PC-9 (cell line): ENCODE results near the gene CD81. TPM values are rescaled to one million over a fixed set of nuclear protein-coding genes. Genes with fewer than 3 reads are reported as not detected.

Experiments
- BruUV-seq: library from RNA; stranded (reverse); fragments of 400-500 nt; replicated peaks from 2 replicates; lab custom pipeline; 2021; lab: Mats Ljungman, UMichigan
- CTCF ChIA-PET: fragments of 300-600 bp; sonication (Branson Sonifier 250); formaldehyde crosslinking; loops from one replicate; lab custom pipeline; 2022; ENCODE audit warnings: antibody characterized with exemption; lab: Charles Lee
- POLR2A ChIA-PET: fragments of 300-600 bp; sonication (Branson Sonifier 250); formaldehyde crosslinking; loops from one replicate; lab custom pipeline; 2022; ENCODE audit warnings: antibody characterized with exemption; ENCODE audit not compliant: unreplicated experiment; lab: Charles Lee
- DNase-seq, 2 experiments: peaks; one replicate each; pipeline versions ENCODE4 v3.0.0 to v3.0.0-alpha.2; 2015 to 2022; ENCODE audit warnings: mixed read lengths in 1 of 2
- H2AFZ ChIP-seq: fragments of 200-600 bp; sonication (generic); 2 replicates; pipeline ENCODE4 v1.8.1; 2017; ENCODE audit warnings: antibody characterized with exemption
- H3F3A ChIP-seq: fragments of 200-600 bp; sonication (generic); 2 replicates; pipeline ENCODE4 v1.8.1; 2017; ENCODE audit warnings: antibody characterized with exemption, mild to moderate bottlenecking, low read depth; ENCODE audit not compliant: insufficient read depth
- H3K27ac ChIP-seq: fragments of 200-600 bp; sonication (generic); 2 replicates; pipeline ENCODE4 v1.6.1; 2016; ENCODE audit warnings: mixed run types
- H3K27me3 ChIP-seq: fragments of 200-600 bp; sonication (generic); 2 replicates; pipeline ENCODE4 v1.6.1; 2016; ENCODE audit warnings: low read depth, mixed run types; ENCODE audit not compliant: insufficient read depth
- H3K36me3 ChIP-seq: fragments of 200-600 bp; sonication (generic); 2 replicates; pipeline ENCODE4 v1.6.1; 2016; ENCODE audit warnings: low read depth, mixed run types
- H3K4me1 ChIP-seq: fragments of 200-600 bp; sonication (generic); replicated peaks from 2 replicates; pipeline ENCODE4 v1.6.1; 2016; ENCODE audit warnings: mixed run types; ENCODE audit not compliant: insufficient read depth
- H3K4me2 ChIP-seq: fragments of 200-600 bp; sonication (generic); 2 replicates; pipeline ENCODE4 v1.6.1; 2017; ENCODE audit warnings: mixed run types
- H3K4me3 ChIP-seq: fragments of 200-600 bp; sonication (generic); 2 replicates; pipeline ENCODE4 v1.6.1; 2016; ENCODE audit warnings: mixed run types
- H3K79me2 ChIP-seq: fragments of 200-600 bp; sonication (generic); 2 replicates; pipeline ENCODE4 v1.6.1; 2017; ENCODE audit warnings: low read depth, mixed run types
- H3K9me2 ChIP-seq: fragments of 200-600 bp; sonication (generic); 2 replicates; pipeline ENCODE4 v1.8.1; 2017; ENCODE audit warnings: mild to moderate bottlenecking; ENCODE audit not compliant: insufficient read depth
- H3K9me3 ChIP-seq: fragments of 200-600 bp; sonication (generic); 2 replicates; pipeline ENCODE4 v1.8.1; 2016; ENCODE audit warnings: low read depth; ENCODE audit not compliant: insufficient read depth
- H4K20me1 ChIP-seq: fragments of 200-600 bp; sonication (generic); 2 replicates; pipeline ENCODE4 v1.8.1; 2017; ENCODE audit not compliant: insufficient read depth
- CTCF ChIP-seq: fragments of 200-600 bp; sonication (generic); conservative IDR thresholded peaks from 2 replicates; pipeline ENCODE4 v1.6.1; 2017; ENCODE audit warnings: mixed run types, antibody characterized with exemption, mild to moderate bottlenecking, moderate library complexity
- EZH2 ChIP-seq: fragments of 200-600 bp; sonication (generic); IDR thresholded peaks from 2 replicates; pipeline ENCODE4 v1.8.0; 2017; ENCODE audit warnings: antibody characterized with exemption, low read depth
- intact Hi-C: fragments of 100-400 bp; cut with micrococcal nuclease; formaldehyde crosslinking; loops from one replicate; pipeline ENCODE4 v1.10.0; 2022; ENCODE audit not compliant: unreplicated experiment
- total RNA-seq: library from RNA; stranded (reverse); gene quantifications from 2 replicates; pipeline ENCODE4 v1.2.3, GENCODE V29; 2021

Gene CD81
- total RNA-seq, 1 experiment from 2014 or later = 180 TPM

DNA sequence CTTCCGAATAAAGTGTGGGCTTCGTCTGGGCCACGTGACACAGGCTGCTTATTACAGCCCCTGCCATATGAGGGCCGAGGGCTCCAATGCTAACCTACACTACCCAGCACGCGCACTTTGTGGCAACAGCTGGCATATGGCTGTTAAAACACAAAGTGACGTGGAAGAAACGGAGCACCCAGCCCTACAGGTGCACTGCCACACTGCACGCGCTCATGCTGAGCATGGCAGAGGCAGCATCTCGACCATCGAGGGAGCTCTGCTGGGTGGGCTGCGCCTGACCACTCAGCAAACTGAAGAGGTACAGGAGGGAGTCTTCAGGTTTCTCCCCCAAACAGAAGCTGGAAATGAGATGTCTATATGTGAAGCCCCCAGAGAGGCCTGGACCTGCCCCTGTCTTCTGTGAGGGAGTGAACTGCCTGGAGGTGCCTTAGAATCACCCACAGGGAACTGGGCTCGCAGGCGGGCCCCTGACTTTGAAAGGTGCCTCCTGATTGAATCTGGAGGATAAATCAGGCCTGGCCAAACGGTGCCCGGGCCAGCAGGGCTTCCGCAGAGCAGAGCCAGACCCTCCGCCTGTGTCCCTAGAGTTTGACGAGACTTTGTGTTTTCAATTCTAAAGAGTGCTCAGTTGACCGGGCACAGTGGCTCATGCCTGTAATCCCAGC, 41.7 kb downstream of the CD81 start:
- Histone ChIP-seq H3K36me3 (no peaks in the 10 kb centered on the region), H3K4me1 (no peaks in the 10 kb centered on the region), H3K27me3 (peaks cover 6% of the 10 kb centered on the region; the same call in 1 of the 2 replicates), H3K9me2 (no peaks in the 10 kb centered on the region), H2AFZ (no peak overlapping the region), H3K4me3 (no peak overlapping the region), H3K79me2 (no peaks in the 10 kb centered on the region), H4K20me1 (no peaks in the 10 kb centered on the region), H3K9me3 (no peaks in the 10 kb centered on the region), H3K27ac (no peak overlapping the region), H3K4me2 (no peak overlapping the region), H3F3A (no peaks in the 10 kb centered on the region)
- TF ChIP-seq CTCF = no peak
- TF ChIP-seq EZH2 = no peak
- no TSS peak for BruUV-seq
- CTCF ChIA-PET = interaction anchor here (1.2 to 2.8 kb wide), 2 partner anchors 113 to 121 kb away, joined by 4 to 29 read pairs; no protein-coding TSS in a partner anchor
- no peak for DNase-seq
- intact Hi-C loops = loop anchor here (1.0 to 5.0 kb wide), 3 partner anchors 114 to 252 kb away; no protein-coding TSS in a partner anchor
- POLR2A ChIA-PET = no interaction called here

DNA sequence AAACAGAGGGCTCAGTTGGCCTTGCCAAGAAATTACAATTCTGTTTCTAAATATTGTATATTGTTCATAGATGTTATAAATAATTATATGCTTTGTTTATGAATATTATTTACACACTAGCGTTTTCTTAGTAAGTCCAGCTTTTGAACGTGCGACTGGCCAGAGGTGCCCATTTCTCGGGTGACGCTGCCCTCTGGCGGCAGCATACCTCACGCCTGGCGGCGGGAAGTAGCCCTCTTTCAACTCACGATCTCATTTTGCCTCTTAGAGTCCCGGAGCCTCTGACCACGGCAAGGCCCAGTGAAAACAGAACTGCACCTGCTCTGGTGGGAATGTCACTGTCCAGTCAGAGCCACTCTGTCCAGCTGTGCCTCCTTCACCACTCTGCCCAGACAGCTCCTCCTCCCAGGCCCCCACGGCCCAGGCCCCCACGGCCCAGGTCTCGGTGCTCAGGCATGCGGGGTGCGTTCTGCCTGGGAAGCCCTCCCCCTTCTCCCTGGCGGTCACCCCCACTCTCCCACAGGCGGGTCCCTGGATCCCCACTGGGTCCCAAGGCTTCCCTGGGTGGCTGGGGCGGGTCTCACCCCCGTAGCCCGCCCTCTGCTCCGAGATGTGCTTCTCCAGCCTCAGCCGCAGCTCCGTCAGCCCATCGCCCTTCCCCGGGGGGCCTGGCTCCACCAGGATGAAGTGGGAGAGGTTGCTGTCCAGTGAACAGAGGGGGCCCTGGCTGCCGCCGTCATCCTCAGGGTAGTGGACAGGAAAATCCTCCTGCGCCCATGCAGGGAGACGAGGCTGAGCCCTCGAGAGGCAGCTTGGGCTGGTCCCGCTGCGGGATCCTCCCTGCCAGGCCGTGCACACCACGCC, 42.8 kb downstream of the CD81 start:
- Histone ChIP-seq H2AFZ (no peak overlapping the region), H3F3A (no peaks in the 10 kb centered on the region), H3K79me2 (no peaks in the 10 kb centered on the region), H3K4me3 (no peak overlapping the region), H3K4me2 (0 out of 2 replicates have a peak overlapping the region, but pooled peaks have one; percentile 26), H3K36me3 (no peaks in the 10 kb centered on the region), H3K27ac (no peak overlapping the region), H3K9me3 (no peaks in the 10 kb centered on the region), H3K9me2 (no peaks in the 10 kb centered on the region), H3K27me3 (peaks cover 10% of the 10 kb centered on the region; the same call in 1 of the 2 replicates), H4K20me1 (no peaks in the 10 kb centered on the region), H3K4me1 (no peaks in the 10 kb centered on the region)
- BruUV-seq = no TSS peak
- DNase-seq = peak; percentile 45 to 61
- POLR2A ChIA-PET = no interaction called here
- CTCF ChIA-PET = interaction anchor here (0.5 to 2.8 kb wide), 6 partner anchors 111 to 271 kb away, joined by 3 to 29 read pairs (median 4); no protein-coding TSS in a partner anchor
- TF ChIP-seq CTCF = peak; percentile 76
- TF ChIP-seq EZH2 = no peak
- intact Hi-C loops = loop anchor here (1.0 to 5.0 kb wide), 4 partner anchors 20 to 253 kb away; partner anchors contain the start of gene TSSC4

DNA sequence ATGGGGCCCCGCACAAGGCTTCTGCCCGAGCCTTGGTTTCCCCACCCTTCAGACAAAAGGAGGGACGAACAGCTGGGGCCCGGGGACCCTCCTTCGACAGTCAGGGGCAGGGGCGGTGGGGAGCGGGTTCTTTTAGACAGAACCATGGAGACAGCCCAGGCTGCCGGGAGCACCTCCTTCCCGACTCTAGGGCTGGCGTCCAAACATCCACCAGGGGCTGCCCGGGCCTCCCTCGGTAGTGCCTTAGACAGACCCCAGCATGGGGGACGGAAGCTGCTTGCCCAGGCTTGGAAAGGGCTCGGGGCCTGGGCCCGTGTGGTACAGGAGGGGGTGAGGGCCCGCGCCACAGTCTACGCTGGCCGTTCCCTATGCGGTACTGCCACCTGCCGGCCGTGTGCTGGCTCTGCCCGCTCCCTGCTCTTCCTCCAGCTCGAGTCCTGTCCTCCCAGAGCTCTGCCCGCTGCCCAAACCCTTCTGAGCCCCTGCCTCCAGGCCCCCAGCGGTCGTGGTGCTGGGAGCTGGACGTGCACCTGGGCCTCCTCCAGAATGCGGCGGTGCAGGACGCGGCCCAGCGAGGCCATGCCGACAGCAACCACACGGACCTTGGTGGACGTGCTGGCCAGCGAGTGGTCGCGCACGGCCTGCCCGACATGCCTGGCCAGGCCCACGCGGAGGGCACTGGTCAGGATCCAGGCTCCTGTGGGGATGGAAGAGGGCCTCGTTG, 43.6 kb downstream of the CD81 start:
- CTCF ChIA-PET = interaction anchor here (0.5 to 2.8 kb wide), 4 partner anchors 111 to 271 kb away, joined by 3 to 29 read pairs (median 6); no protein-coding TSS in a partner anchor
- H3K4me2 ChIP-seq = 0 out of 2 replicates have a peak overlapping the region, but pooled peaks have one; percentile 36
- peak; percentile 37 to 54 for DNase-seq
- H3K36me3 ChIP-seq = no peaks in the 10 kb centered on the region
- TF ChIP-seq EZH2 (no peak), CTCF (peak; percentile 77)
- no peak overlapping the region for H3K4me3 ChIP-seq
- H3K9me2 ChIP-seq = no peaks in the 10 kb centered on the region
- H3K4me1 ChIP-seq = no peaks in the 10 kb centered on the region
- intact Hi-C loops = loop anchor here (1.0 kb wide), 1 partner anchor 20 kb away; the partner anchor contains the start of gene TSSC4
- no peaks in the 10 kb centered on the region for H3F3A ChIP-seq
- no peaks in the 10 kb centered on the region for H4K20me1 ChIP-seq
- no peak overlapping the region for H2AFZ ChIP-seq
- POLR2A ChIA-PET = no interaction called here
- no peaks in the 10 kb centered on the region for H3K9me3 ChIP-seq
- no TSS peak for BruUV-seq
- H3K79me2 ChIP-seq = no peaks in the 10 kb centered on the region
- no peak overlapping the region for H3K27ac ChIP-seq
- peaks cover 10% of the 10 kb centered on the region; the same call in 1 of the 2 replicates for H3K27me3 ChIP-seq
